Natural killer cell (primary cell): ENCODE data around the gene IGSF23. TPM values are rescaled to one million over a fixed set of nuclear protein-coding genes. Genes with fewer than 3 reads are reported as not detected.
A peak's percentile ranks its signal among the peaks of the same experiment; 100 is the strongest.

Experiments
- ATAC-seq, 3 donors: fragments of 150-1000 bp in 2 of 3; fragments of 200-7000 bp in 1 of 3; cut with Tn5 transposase; 1 replicate in 1 of 3; 2 replicates in 2 of 3; pipeline ENCODE4 v1.10.0; 2021; ENCODE audit warnings: mild to moderate bottlenecking in 2 of 3, moderate library complexity in 2 of 3
- DNase-seq, 2 donors: peaks; one replicate each; pipeline versions ENCODE4 v3.0.0 to v3.0.0-alpha.2; 2013 to 2021; ENCODE audit warnings: mixed read lengths in 1 of 2
- H3K27ac ChIP-seq: one replicate; pipeline ENCODE4 v1.5.1; 2013; ENCODE audit warnings: mild to moderate bottlenecking, low read length
- H3K27me3 ChIP-seq: one replicate; pipeline ENCODE4 v1.6.1; 2013; ENCODE audit warnings: low read length; ENCODE audit not compliant: control insufficient read depth, insufficient read depth
- H3K36me3 ChIP-seq: one replicate; pipeline ENCODE4 v1.6.1; 2013; ENCODE audit warnings: low read length; ENCODE audit not compliant: control insufficient read depth, insufficient read depth
- H3K4me1 ChIP-seq: one replicate; pipeline ENCODE4 v1.6.1; 2013; ENCODE audit warnings: low read length; ENCODE audit not compliant: control insufficient read depth, insufficient read depth
- H3K4me3 ChIP-seq: one replicate; pipeline ENCODE4 v1.5.1; 2013; ENCODE audit warnings: low read length
- H3K9me3 ChIP-seq: one replicate; pipeline ENCODE4 v1.6.1; 2013; ENCODE audit warnings: low read length; ENCODE audit not compliant: control insufficient read depth, insufficient read depth
- H3K27ac Mint-ChIP-seq, 2 donors: one replicate each; pipeline ENCODE4 v1.8.0; 2022; ENCODE audit warnings: mild to moderate bottlenecking in 2 of 2, mixed read lengths in 2 of 2, moderate library complexity in 1 of 2
- H3K27me3 Mint-ChIP-seq, 2 donors: one replicate each; pipeline ENCODE4 v1.8.0; 2022; ENCODE audit warnings: low read depth in 2 of 2, mixed read lengths in 2 of 2
- H3K36me3 Mint-ChIP-seq: one replicate; pipeline ENCODE4 v1.8.0; 2022; ENCODE audit warnings: mixed read lengths
- H3K4me1 Mint-ChIP-seq, 2 donors: one replicate each; pipeline ENCODE4 v1.8.0; 2022; ENCODE audit warnings: mixed read lengths in 2 of 2
- H3K4me3 Mint-ChIP-seq: one replicate; pipeline ENCODE4 v1.8.0; 2022; ENCODE audit warnings: mild to moderate bottlenecking, moderate library complexity, mixed read lengths
- H3K9me3 Mint-ChIP-seq, 2 donors: one replicate each; pipeline ENCODE4 v1.8.0; 2022; ENCODE audit warnings: mixed read lengths in 2 of 2
- CTCF ChIP-seq: fragments of 200-600 bp; IDR thresholded peaks from one replicate; pipeline ENCODE4 v1.8.0; 2022; ENCODE audit warnings: antibody characterized with exemption
- WGBS: methylation state at CpG from one replicate; pipeline ENCODE4 v1.1.7; 2013; ENCODE audit warnings: missing lambda C conversion rate; ENCODE audit not compliant: insufficient coverage; 5-methylcytosine and 5-hydroxymethylcytosine counted together
- intact Hi-C: fragments of 100-400 bp; cut with micrococcal nuclease; formaldehyde crosslinking; loops from one replicate; pipeline ENCODE4 v1.14.2; 2022
- total RNA-seq, 4 donors: library from RNA; stranded (reverse); fragments of 120-200 nt in 1 of 4; gene quantifications; one replicate each; pipeline versions ENCODE4 v1.2.3 to v1.2.4, GENCODE V29; 2013 to 2022

IGSF23 gene
- total RNA-seq, 3 donors from 2014 or later (not counting 1 experiment from before 2014, with no cell fraction given), result not detected

GRCh38 chr19:44582581-44583265 lies 30.6 kb upstream of the IGSF23 start:
- peaks cover 0 to 3% of the 10 kb centered on the region in 2 donors for H3K27me3 Mint-ChIP-seq
- whole genome bisulfite sequencing, result 28% methylated on average over 10 of the region's 10 CpGs
- ATAC-seq, result no peak

GRCh38 chr19:44585371-44586133 lies 27.8 kb upstream of the IGSF23 start:
- DNase-seq (no peak), ATAC-seq (no peak)
- no peaks in the 10 kb centered on the region for H3K27me3 ChIP-seq
- no peak overlapping the region for H3K4me3 ChIP-seq
- no peak for TF ChIP-seq CTCF
- no peak overlapping the region for H3K4me3 Mint-ChIP-seq
- no peaks in the 10 kb centered on the region for H3K4me1 ChIP-seq
- H3K4me1 Mint-ChIP-seq, result peaks cover 18 to 19% of the 10 kb centered on the region in 2 donors
- 83% methylated on average over 5 of the region's 5 CpGs for WGBS
- H3K36me3 ChIP-seq, result no peaks in the 10 kb centered on the region
- H3K27ac ChIP-seq, result no peak overlapping the region
- intact Hi-C loops, result no loop called here
- peaks cover 6% of the 10 kb centered on the region for H3K9me3 ChIP-seq
- H3K27ac Mint-ChIP-seq, result no peak overlapping the region
- H3K9me3 Mint-ChIP-seq, result peaks cover 0 to 6% of the 10 kb centered on the region in 2 donors
- H3K27me3 Mint-ChIP-seq, result peaks cover 0 to 3% of the 10 kb centered on the region in 2 donors
- no peaks in the 10 kb centered on the region for H3K36me3 Mint-ChIP-seq

More at GRCh38 chr19:44582581-44583265, 30.6 kb upstream of the IGSF23 start:
- intact Hi-C loops, result no loop called here
- Histone ChIP-seq H3K4me3 (no peak overlapping the region), H3K27me3 (no peaks in the 10 kb centered on the region), H3K4me1 (no peaks in the 10 kb centered on the region), H3K9me3 (peaks cover 2% of the 10 kb centered on the region), H3K27ac (no peak overlapping the region), H3K36me3 (no peaks in the 10 kb centered on the region)
- Mint-ChIP-seq H3K9me3 (peaks cover 0 to 6% of the 10 kb centered on the region in 2 donors), H3K27ac (no peak overlapping the region), H3K4me3 (no peak overlapping the region), H3K4me1 (peaks cover 7 to 8% of the 10 kb centered on the region in 2 donors), H3K36me3 (no peaks in the 10 kb centered on the region)
- TF ChIP-seq CTCF, result peak; percentile 31
- DNase-seq, result peak in 1 of 2 donors; percentile 8

GRCh38 chr19:44587963-44588770 lies 25.2 kb upstream of the IGSF23 start:
- DNase-seq (peak in 1 of 2 donors; percentile 16), ATAC-seq (peak in 2 of 3 donors; percentile 49 to 57)
- Histone ChIP-seq H3K36me3 (no peaks in the 10 kb centered on the region), H3K27me3 (no peaks in the 10 kb centered on the region), H3K9me3 (peaks cover 6% of the 10 kb centered on the region), H3K27ac (no peak overlapping the region), H3K4me3 (no peak overlapping the region), H3K4me1 (no peaks in the 10 kb centered on the region)
- Mint-ChIP-seq H3K36me3 (no peaks in the 10 kb centered on the region), H3K27me3 (peaks cover 0 to 2% of the 10 kb centered on the region in 2 donors), H3K4me3 (no peak overlapping the region), H3K9me3 (peaks cover 0 to 6% of the 10 kb centered on the region in 2 donors), H3K4me1 (peaks cover 18 to 19% of the 10 kb centered on the region in 2 donors), H3K27ac (peak overlapping the region in 1 of 2 donors; percentile 59)
- intact Hi-C loops, result no loop called here
- TF ChIP-seq CTCF, result no peak
- 43% methylated on average over 2 of the region's 2 CpGs for WGBS
